ENCODE measurements around the gene CHST11. TPM values are rescaled to one million over a fixed set of nuclear protein-coding genes. Genes with fewer than 3 reads are reported as not detected.

CHST11 gene
- total RNA-seq, 1 experiment from 2014 or later, result 3.8 TPM

GRCh38 chr12:104694161-104694560, 237.4 kb downstream of the CHST11 start:
- DNase-seq (ENCODE audit: low spot score), result no peak

GRCh38 chr12:104694711-104695110, 238.0 kb downstream of the CHST11 start:
- no peak for DNase-seq (ENCODE audit: low spot score)

GRCh38 chr12:104695453-104696148, 238.9 kb downstream of the CHST11 start:
- no peak for DNase-seq (ENCODE audit: low spot score)

- no peak for DNase-seq (ENCODE audit: low spot score)
Observed at GRCh38 chr12:104697186-104697585, 240.4 kb downstream of the CHST11 start.

- no peak for DNase-seq (ENCODE audit: low spot score)
Observed at GRCh38 chr12:104698871-104699270, 242.1 kb downstream of the CHST11 start.

- no peak for DNase-seq (ENCODE audit: low spot score)
Observed at GRCh38 chr12:104699489-104700190, 242.9 kb downstream of the CHST11 start.

GRCh38 chr12:104700324-104700723, 243.6 kb downstream of the CHST11 start:
- no peak for DNase-seq (ENCODE audit: low spot score)

- DNase-seq (ENCODE audit: low spot score), result no peak
Observed at GRCh38 chr12:104701301-104701700, 244.6 kb downstream of the CHST11 start.

GRCh38 chr12:104701756-104702155, 245.0 kb downstream of the CHST11 start:
- DNase-seq (ENCODE audit: low spot score), result no peak

GRCh38 chr12:104702565-104703139, 245.9 kb downstream of the CHST11 start:
- DNase-seq (ENCODE audit: low spot score), result no peak

GRCh38 chr12:104703372-104703771, 246.6 kb downstream of the CHST11 start:
- DNase-seq (ENCODE audit: low spot score), result no peak

GRCh38 chr12:104704224-104704779, 247.6 kb downstream of the CHST11 start:
- no peak for DNase-seq (ENCODE audit: low spot score)

- DNase-seq (ENCODE audit: low spot score), result no peak
Observed at GRCh38 chr12:104707194-104707593, 250.4 kb downstream of the CHST11 start.

- no peak for DNase-seq (ENCODE audit: low spot score)
Observed at GRCh38 chr12:104707794-104708558, 251.2 kb downstream of the CHST11 start.

GRCh38 chr12:104708891-104709290, 252.1 kb downstream of the CHST11 start:
- DNase-seq (ENCODE audit: low spot score), result no peak

- no peak for DNase-seq (ENCODE audit: low spot score)
Observed at GRCh38 chr12:104709692-104710435, 253.1 kb downstream of the CHST11 start.

GRCh38 chr12:104710940-104711689, 254.4 kb downstream of the CHST11 start:
- no peak for DNase-seq (ENCODE audit: low spot score)

- DNase-seq (ENCODE audit: low spot score), result no peak
Observed at GRCh38 chr12:104712477-104712876, 255.7 kb downstream of the CHST11 start.

GRCh38 chr12:104712968-104713367, 256.2 kb downstream of the CHST11 start:
- DNase-seq (ENCODE audit: low spot score), result no peak

- no peak for DNase-seq (ENCODE audit: low spot score)
Observed at GRCh38 chr12:104713444-104713843, 256.7 kb downstream of the CHST11 start.
